HS-27A (cell line): ENCODE data around the gene PATL2.
"Not testable (repeated sequence)": the region's sequence is repeated elsewhere in the genome, so short reads cannot be mapped to it uniquely, and the experiment has no call there.

Experiments used
- DNase-seq: peaks from one replicate; pipeline ENCODE4 v3.0.0-alpha.2; 2012; ENCODE audit warnings: low read depth, missing footprints

The PATL2 gene

GRCh38 chr15:44647036-44647435 is 64.1 kb downstream of the PATL2 start:
- no peak for DNase-seq

GRCh38 chr15:44646460-44646859 is 64.7 kb downstream of the PATL2 start:
- no peak for DNase-seq

GRCh38 chr15:44641651-44642050 is 69.5 kb downstream of the PATL2 start:
- no peak for DNase-seq

GRCh38 chr15:44636976-44637375 is 74.1 kb downstream of the PATL2 start:
- DNase-seq = no peak

- DNase-seq = no peak
These were observed 77.5 kb downstream of the PATL2 start for GRCh38 chr15:44633603-44634002.

- DNase-seq = not testable (repeated sequence)
These were observed 85.8 kb downstream of the PATL2 start for GRCh38 chr15:44625286-44625685.

GRCh38 chr15:44623178-44623577 is 87.9 kb downstream of the PATL2 start:
- DNase-seq = no peak

GRCh38 chr15:44620081-44620480 is 91.0 kb downstream of the PATL2 start:
- no peak for DNase-seq

GRCh38 chr15:44616974-44617373 is 94.1 kb downstream of the PATL2 start:
- no peak for DNase-seq
